Stimulated activated CD4-positive, alpha-beta T cell treated with anti-CD3 and anti-CD28 coated beads, TNF-alpha, amount 100 ng/mL, for 48 hours (primary cell): Measurements from ENCODE around the gene TENM3.

Source experiments
- DNase-seq, 3 donors: peaks; one replicate each; pipeline ENCODE4 v3.0.0-alpha.2; 2020; ENCODE audit warnings: low read depth in 3 of 3

The TENM3 gene

DNA sequence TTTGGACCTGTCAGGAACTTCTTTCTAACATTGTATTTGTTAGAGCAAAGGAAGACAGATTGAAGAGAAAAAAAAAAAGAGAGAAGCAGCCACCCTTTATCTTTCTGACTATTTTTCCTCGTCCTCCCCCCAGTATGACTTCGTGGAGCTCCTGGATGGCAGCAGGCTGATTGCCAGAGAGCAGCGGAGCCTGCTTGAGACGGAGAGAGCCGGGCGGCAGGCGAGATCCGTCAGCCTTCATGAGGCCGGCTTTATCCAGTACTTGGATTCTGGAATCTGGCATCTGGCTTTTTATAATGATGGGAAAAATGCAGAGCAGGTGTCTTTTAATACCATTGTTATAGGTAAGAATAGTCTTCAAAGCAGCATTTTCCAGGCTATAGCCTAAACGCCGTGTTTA, 436.3 kb downstream of the TENM3 start:
- DNase-seq = no peak

DNA sequence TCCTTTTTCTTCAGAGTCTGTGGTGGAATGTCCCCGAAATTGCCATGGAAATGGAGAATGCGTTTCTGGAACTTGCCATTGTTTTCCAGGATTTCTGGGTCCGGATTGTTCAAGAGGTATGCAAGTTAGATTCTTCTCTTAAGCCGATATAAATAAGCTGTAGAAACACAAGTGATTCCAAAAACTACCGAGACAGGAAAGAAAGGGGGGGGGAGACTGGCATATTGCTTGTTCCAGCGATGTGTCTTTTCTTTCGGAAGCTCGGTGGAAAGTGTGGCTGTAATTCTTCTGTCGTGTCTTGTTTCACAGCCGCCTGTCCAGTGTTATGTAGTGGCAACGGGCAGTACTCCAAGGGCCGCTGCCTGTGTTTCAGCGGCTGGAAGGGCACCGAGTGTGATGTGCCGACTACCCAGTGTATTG, 437.0 kb downstream of the TENM3 start:
- DNase-seq = no peak

DNA sequence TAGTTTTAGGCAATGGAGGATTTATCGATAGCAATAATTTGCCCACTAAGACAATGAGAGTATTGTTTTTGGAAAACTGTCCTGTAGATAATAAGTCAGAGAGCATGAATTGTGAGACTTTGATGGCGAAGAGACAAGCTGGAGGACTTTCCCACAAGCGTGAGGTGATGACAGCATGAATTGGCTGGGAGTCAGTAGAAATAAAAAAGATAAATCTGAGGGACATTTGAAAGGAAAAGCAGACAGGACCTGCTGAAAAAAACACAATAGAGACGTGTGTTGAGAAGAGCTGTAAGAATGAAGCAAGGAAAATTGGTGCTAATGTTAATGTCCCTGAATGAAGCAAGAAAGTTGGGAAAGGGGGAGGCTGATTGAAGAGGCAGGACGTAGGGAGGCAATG, 440.5 kb downstream of the TENM3 start:
- DNase-seq = no peak

DNA sequence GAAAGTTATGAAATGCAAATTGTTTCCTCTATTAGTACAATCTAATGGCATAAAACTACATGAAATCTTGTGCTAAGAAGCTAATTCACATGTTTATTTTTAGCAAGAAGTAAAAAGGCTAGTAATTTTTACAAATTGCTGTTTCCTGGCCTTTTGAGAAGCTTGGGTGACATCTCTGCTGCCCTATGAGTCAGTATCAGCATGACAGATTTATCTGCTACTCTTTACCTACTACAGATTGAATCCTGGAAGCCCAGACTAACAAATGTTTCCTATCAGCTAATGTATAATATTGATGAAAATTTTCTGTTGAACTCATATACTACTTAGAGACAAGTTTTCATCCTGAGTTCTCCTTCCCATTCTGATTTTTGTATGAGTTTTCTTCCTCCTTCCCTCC, 441.6 kb downstream of the TENM3 start:
- no peak for DNase-seq

DNA sequence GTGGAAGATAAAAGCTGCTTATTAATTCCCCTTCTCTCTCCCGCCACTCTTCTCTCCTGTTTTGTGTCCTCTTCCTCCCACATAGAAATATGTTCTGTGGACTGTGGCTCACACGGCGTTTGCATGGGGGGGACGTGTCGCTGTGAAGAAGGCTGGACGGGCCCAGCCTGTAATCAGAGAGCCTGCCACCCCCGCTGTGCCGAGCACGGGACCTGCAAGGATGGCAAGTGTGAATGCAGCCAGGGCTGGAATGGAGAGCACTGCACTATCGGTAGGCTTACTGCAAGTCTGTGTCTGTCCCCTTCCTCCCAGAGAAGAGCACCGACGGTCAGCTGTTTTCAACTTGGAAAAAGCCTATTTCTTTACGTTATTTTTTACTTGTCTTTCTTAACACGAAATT, 444.9 kb downstream of the TENM3 start:
- no peak for DNase-seq

DNA sequence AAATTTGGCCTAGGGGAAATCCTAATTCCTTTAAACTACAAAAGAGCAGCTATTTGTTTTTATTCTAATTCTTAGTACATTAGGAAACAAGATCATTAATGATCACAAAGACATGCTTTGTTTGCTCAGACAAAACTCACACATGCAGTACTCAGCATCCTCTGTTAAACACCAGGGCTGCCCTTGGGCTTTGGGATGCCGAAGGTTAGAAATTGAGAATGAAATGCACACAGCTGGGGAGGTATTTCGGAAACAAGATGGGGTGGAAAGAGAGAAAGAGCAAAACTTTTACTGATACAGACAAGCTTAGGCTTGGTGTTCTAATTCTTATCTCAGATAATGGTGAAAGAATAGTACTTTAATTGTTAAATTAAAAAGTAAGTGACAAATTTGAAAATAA, 451.3 kb downstream of the TENM3 start:
- DNase-seq = no peak

DNA sequence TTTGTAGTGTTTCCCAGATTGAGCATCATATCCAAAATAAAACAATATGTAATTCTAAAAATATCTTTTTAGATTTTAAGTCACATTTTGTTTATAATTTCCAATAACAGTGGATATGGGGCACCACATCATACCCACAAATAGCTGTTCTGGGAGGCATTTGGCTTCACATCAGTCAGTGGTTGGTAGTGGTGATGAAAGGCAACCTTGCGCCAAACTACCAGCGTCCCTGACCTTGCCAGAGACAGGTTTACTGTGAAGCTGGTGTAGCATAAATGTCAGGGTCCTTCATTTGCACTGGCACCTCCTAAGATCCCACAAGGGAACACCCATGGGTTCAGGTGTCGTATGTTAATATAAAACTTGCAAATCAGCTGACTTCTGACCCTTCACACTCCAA, 451.8 kb downstream of the TENM3 start:
- DNase-seq = no peak

DNA sequence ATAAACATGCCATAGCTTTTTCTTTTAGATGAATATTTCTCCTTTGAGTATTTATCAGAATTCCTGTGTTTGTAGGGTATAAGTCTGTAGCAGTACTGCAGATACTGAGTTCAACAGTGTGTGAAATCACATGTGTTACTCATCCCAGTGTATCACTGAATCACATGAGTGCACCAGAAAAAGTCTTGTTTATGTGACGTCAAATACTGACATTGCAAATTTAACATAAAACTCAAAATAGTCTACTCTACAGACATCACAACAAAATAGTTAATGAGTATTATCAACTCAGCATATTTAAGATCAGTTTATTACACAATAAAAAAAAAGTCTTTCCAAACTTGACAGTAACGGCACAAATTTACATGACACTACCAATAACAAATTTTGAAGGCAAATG, 452.6 kb downstream of the TENM3 start:
- DNase-seq = no peak

DNA sequence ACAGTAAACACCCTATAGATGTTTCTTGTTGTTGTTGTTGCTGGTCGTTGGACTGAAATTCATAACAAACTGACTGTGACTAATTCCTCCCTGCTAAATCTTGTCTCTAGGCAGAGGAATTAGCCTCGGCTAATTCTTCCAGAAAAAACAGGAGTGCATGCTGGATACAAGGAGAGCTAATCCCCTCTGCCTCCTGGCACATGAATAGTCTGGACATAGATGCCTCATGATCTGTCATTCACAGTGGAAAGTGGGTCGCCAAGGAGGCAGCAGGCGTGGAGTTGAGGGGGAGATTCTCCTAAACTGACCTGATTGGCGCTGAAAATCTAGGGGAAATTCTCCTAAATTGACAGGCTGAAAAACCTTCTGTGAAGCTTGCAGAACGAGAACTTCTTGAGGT, 453.9 kb downstream of the TENM3 start:
- no peak for DNase-seq

DNA sequence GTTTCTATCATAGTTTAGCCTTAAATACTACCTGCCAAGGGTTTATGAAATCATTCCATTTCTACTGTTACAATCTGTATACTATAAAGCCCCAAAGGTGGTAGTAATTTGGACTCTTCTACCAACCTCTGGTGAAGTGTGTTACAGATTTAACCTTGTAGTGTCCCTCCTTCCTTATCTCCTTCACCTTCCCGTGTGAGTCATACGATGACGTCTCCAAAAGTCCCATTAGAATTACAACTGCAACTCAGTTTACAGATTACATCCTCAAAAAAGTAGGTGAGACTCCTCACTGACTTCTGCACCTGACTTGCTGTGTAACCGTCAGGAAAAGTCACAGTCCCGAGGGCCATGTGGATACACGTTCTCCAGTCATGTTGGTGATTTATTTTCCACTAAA, 455.0 kb downstream of the TENM3 start:
- DNase-seq = no peak

DNA sequence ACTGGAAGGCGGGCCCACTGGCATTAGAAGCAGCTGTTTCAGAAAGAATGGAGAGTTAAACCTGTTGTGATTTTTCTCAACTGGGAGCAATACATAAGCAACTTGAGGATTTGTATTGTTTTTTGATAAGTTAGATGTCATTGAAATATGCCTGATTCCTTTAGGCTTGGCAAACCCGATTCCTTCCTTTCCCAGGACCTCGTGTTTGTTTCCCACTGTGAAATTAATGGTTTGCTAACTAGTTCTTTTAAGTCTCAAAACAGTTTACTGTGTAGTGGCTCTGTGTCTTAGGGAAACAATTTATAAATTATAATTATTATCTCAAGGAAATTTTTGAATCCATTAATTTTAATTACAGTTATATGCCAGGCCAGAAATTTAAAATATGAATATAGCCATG, 456.0 kb downstream of the TENM3 start:
- no peak for DNase-seq

DNA sequence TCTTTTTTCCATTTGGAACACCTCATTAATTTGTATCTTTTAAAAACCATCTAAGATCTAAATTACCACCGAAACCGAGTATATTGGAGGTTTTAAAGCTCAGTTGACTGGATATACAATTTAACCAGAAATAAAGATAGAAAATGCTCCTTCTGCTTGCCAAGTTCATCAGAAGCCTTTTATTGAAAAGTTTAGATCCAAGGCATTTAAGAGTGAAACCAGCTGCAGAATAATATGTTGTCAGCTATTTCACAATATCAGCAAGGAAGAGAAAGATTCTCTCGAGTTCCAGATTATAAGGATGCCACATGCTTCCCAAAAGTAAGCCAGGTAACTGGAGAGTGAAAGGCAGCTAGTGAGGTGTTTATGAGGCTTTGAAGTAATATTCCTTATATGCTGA, 456.6 kb downstream of the TENM3 start:
- DNase-seq = no peak

DNA sequence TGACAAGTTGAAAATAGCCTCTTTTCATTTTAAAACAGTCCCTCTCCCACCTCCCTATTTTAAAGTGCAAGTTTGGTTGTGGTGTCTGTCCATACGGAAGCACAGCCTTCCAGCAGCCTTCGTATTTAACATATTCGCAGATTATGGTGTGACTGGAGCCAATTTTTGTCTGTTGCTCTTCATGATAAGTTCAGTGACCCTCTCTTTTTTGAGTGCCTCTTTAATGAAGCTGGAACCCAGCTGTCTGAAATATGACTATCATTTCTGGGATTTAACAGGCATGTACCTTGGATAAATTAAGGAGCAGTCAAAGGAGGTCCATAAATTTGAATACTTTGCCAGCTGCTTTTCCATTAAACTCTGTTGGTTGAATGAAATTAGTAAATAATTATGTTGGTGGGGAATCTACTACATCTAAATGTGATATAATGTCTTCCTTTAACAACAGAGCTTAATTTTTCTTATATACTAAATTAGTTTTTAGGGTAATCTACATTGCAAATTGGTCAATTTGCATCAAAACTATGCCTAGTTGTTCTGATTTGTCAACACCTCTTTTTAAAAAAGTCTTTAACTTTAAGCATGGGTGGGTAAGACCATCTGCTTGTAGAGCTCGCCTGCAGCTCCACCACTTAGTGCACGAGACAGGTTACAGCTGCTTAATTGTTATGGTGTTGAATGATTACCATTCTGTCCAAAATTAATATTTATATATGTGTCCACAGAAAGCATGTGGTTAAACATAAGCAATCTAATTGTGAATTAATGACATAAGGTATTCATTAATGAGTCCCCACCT, 457.4 kb downstream of the TENM3 start:
- no peak for DNase-seq

DNA sequence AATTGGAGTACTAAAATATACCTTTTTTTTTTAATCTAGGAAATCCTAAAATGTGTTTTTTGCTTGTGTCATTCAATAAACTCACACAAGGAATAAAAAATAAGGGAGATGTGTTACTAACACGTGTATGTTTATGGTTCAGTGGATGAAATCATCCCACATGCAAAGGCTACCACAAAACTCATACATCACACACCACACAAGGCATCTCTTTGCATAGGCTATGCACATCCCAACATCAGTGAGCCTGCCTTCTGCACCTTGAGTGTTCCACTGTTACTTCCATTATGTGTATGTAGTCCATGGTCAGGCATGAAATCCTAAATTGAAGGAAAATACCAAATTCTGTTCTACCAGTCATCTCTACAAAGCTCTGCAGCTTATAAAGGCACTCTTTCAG, 460.9 kb downstream of the TENM3 start:
- DNase-seq = no peak

DNA sequence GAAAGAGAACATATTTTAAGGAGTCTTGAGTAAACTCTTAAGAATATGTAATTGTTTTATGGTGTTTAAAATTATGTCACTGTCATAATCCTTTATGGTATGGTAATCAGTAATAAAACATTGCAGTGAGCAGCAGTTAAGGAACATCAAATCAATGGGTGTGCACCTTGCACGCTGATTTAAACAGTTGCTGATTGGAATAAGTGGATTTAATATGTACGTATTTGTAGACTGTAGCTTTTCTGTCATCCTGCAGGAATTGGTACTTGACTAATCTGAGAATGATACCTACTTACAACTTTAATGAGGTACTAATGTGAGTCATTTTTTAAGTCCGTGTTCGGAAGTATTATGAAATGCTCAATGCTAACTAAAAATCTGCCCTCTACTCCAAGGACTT, 461.7 kb downstream of the TENM3 start:
- no peak for DNase-seq

DNA sequence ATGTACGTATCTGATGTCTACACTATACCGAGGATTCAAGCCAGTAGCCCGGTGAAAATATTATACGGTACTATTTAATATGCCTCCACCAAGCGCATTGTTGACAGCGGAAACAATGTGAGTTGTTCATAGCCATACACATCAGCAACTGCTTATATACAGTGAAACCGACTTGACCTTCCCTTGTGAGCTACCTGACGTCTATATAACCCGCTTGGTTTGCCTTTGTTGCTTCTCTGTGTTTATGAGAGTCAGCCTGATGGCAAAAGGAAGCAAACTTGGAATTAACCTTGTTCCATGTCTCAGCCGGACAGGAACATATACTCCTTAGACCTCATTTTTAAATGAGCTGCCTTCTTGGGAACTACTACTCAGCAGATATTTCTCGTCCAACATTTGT, 462.2 kb downstream of the TENM3 start:
- no peak for DNase-seq

DNA sequence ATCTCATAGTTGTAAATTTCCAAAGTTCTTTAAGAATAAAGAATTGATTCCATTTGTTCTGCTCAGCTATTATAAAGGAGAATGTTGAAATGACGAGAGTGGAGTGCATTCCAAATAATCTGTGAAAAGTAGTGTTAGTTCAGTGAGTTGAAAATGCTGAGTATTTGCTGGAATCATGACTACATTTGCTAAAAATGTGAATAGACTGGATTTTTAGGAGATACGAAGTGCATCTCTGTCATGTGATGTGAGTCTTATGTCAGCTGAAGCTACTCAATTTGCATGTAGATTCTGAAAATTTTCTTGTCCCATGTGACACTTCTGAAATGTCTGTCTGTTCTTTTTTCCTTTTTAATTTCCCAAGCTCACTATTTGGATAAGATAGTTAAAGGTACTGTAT, 468.0 kb downstream of the TENM3 start:
- DNase-seq = no peak

DNA sequence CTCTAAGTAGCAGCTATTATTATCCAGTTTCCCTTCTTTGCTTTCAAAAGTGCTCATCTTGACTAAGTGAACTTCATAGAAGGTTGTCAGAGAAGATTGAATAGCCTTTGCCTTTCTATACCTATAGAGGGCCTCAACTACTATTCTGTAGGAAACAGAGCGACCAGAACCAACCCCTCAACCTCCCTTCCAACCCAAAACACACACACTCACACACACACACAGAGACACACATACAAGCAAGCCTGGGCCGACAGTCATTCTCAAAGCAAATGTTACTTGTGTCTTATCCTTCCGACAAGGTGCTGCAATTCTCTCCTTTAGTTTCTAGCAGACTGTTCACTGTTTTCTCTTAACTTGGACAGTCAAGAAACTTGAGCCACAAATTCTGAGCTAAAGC, 472.3 kb downstream of the TENM3 start:
- no peak for DNase-seq

DNA sequence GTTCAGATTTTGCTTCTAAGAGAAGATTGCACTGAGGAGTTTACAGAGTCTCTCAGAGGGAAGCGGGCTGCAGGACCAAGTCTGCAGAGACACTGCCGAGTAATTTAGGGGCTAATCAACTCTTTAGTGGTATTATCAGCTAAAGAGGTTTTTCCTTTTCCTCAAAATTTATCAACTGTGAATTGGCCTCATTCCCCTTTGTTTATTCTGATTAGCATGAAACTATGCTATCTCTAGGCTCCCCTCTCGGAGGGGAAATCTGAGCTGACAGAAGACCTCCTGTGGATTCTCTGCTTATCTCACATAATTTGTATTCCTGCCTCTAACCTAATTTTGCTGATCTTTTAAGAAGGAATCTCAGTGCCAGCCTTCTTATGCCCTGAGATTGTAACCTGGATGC, 473.0 kb downstream of the TENM3 start:
- no peak for DNase-seq

DNA sequence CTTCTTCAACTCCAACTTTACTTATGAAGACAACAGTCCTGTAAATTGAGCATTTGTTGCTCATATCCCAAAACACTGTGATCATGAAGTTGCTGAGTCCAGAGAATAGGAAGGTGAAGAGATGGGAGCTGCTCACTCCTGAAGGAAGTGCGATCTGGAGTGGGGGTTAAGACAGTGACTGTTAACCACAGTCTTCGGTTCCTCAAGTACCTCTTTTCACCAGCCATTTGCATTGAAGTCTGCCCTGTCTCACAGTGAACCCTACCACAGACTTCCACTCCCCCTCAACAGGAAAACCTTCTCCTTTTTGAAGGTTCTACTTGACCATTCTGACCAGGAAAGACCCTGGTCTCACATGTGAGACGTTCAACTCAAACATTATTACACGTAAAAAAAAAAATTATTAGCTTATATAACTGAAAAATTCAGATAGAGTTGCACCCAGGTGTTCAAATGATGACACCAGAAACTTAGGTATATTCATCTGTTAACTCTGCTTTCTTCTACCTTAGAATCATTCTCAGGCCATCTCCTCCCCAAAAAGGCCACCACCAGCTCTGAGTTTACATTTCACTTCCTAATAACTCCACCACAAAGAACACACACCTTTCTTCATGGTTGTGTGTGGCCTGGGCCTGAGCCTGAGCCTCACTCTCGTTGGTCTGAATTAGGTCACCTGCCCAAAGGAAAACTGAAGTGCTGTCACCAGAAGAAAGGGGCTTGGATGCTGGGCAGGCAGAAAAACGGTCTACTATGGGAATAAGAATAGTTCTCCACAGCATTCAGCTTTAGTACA, 474.8 kb downstream of the TENM3 start:
- DNase-seq = no peak

DNA sequence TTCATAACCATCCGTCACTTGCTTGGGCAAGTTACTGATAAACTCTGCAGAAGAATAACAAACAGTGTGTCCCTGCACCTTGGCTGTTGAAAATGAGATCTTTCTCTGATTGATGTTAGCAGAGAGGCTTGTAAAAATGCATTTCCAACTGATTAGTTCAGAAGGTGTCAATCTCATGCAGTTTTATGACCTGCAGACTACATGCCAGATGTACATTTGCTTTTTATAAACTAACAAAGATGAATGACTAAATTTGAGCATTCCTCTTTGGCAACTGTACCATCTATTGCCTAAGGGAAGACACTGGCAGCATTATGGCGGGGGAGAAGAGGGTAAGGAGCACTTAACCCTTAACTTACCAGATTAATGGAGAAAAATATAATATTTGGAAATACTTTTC, 481.2 kb downstream of the TENM3 start:
- DNase-seq = no peak

DNA sequence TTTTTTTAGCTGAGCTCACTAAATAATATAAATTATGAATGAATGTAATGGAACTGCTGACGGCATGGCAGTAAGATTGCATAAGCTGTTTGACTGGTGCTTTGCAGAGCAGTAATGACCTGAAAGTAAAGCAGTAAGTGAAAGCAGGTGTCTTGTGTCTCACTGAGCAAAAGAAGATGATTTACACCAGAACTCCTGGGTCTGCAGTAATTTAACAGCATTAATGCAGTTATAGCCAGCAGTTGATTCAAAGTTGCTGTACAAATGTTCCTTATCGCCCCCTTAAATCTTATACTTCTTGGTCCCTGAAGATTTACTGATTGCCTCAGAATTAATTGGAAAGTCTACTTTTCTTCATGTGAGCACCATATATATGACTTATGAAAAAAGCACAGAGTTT, 486.3 kb downstream of the TENM3 start:
- DNase-seq = no peak

DNA sequence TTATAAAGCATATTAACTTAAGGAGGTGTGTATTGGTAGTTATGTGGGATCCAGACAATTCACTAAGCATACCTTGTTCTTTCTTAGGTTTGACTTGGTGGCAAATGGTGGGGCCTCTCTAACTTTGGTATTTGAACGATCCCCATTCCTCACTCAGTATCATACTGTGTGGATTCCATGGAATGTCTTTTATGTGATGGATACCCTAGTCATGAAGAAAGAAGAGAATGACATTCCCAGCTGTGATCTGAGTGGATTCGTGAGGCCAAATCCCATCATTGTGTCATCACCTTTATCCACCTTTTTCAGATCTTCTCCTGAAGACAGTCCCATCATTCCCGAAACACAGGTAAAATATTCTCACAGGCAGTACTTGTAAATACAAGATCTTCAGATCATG, 487.6 kb downstream of the TENM3 start:
- no peak for DNase-seq
